Neuronal stem cell (in vitro differentiated cells): ENCODE data around the gene MAML2.

ENCODE experiments used
- DNase-seq: peaks from one replicate; pipeline ENCODE4 v3.0.0-alpha.2; 2013; ENCODE audit warnings: low spot score
- H2AFZ ChIP-seq: one replicate; pipeline ENCODE4 v1.6.1; 2013; ENCODE audit warnings: mild to moderate bottlenecking, low read length, inconsistent platforms
- H2AK5ac ChIP-seq: 2 replicates; pipeline ENCODE4 v1.6.1; 2013; ENCODE audit warnings: low read depth, mild to moderate bottlenecking, inconsistent platforms, low read length, moderate library complexity, mixed read lengths
- H2BK120ac ChIP-seq: 2 replicates; pipeline ENCODE4 v1.6.1; 2013; ENCODE audit warnings: low read depth, mild to moderate bottlenecking, inconsistent platforms, low read length, moderate library complexity, mixed read lengths
- H2BK12ac ChIP-seq: one replicate; pipeline ENCODE4 v1.6.1; 2013; ENCODE audit warnings: low read length, inconsistent platforms
- H2BK15ac ChIP-seq: 2 replicates; pipeline ENCODE4 v1.6.1; 2013; ENCODE audit warnings: mild to moderate bottlenecking, low read length, inconsistent platforms, mixed read lengths
- H2BK5ac ChIP-seq: one replicate; pipeline ENCODE4 v1.6.1; 2013; ENCODE audit warnings: inconsistent platforms, mild to moderate bottlenecking, low read length, moderate library complexity
- H3K14ac ChIP-seq: one replicate; pipeline ENCODE4 v1.6.1; 2013; ENCODE audit warnings: low read length, inconsistent platforms
- H3K18ac ChIP-seq: 2 replicates; pipeline ENCODE4 v1.6.1; 2013; ENCODE audit warnings: low read length, inconsistent platforms
- H3K23ac ChIP-seq: 2 replicates; pipeline ENCODE4 v1.6.1; 2013; ENCODE audit warnings: low read depth, mild to moderate bottlenecking, mixed read lengths, low read length, inconsistent platforms; ENCODE audit not compliant: poor library complexity
- H3K27ac ChIP-seq: replicated peaks from 3 replicates; pipeline ENCODE4 v1.5.1; 2013; ENCODE audit warnings: low read length, inconsistent platforms
- H3K27me3 ChIP-seq, 3 experiments: 2 replicates each; pipeline ENCODE4 v1.6.1; 2013; ENCODE audit warnings: low read length in 3 of 3, mild to moderate bottlenecking in 2 of 3, inconsistent platforms in 1 of 3, low read depth in 1 of 3, mixed read lengths in 1 of 3, moderate library complexity in 1 of 3; ENCODE audit not compliant: control insufficient read depth in 3 of 3, insufficient read depth in 3 of 3
- H3K36me3 ChIP-seq, 2 donors: replicated peaks in 1 of 2; 2 replicates each; pipeline ENCODE4 v1.6.1; 2013; ENCODE audit warnings: low read length in 2 of 2; ENCODE audit not compliant: control insufficient read depth in 2 of 2, insufficient read depth in 2 of 2
- H3K4ac ChIP-seq: 2 replicates; pipeline ENCODE4 v1.6.1; 2013; ENCODE audit warnings: inconsistent platforms, mild to moderate bottlenecking, low read length, moderate library complexity
- H3K4me1 ChIP-seq, 2 donors: 1 replicate in 1 of 2; 2 replicates in 1 of 2; pipeline ENCODE4 v1.6.1; 2013; ENCODE audit warnings: low read length in 2 of 2, low read depth in 1 of 2; ENCODE audit not compliant: control insufficient read depth in 2 of 2, insufficient read depth in 1 of 2
- H3K4me2 ChIP-seq: one replicate; pipeline ENCODE4 v1.6.1; 2013; ENCODE audit warnings: mild to moderate bottlenecking, low read length, inconsistent platforms; ENCODE audit not compliant: insufficient read depth, poor library complexity, severe bottlenecking
- H3K4me3 ChIP-seq, 2 donors: 2 replicates each; pipeline ENCODE4 v1.5.1; 2013; ENCODE audit warnings: low read length in 2 of 2, mild to moderate bottlenecking in 2 of 2, inconsistent platforms in 1 of 2, moderate library complexity in 1 of 2
- H3K79me1 ChIP-seq: one replicate; pipeline ENCODE4 v1.6.1; 2013; ENCODE audit warnings: low read depth, mild to moderate bottlenecking, inconsistent platforms, low read length, moderate library complexity
- H3K9ac ChIP-seq: one replicate; pipeline ENCODE4 v1.6.1; 2013; ENCODE audit warnings: mild to moderate bottlenecking, low read depth, low read length, inconsistent platforms; ENCODE audit not compliant: poor library complexity
- H3K9me3 ChIP-seq, 2 donors: replicated peaks in 1 of 2; 2 replicates each; pipeline versions ENCODE3 to v1.6.1; 2013; ENCODE audit warnings: low read length in 2 of 2, mild to moderate bottlenecking in 2 of 2, inconsistent platforms in 1 of 2, low read depth in 1 of 2, mixed read lengths in 1 of 2, moderate library complexity in 1 of 2; ENCODE audit not compliant: control insufficient read depth in 2 of 2, insufficient read depth in 1 of 2
- H4K8ac ChIP-seq: one replicate; pipeline ENCODE4 v1.6.1; 2013; ENCODE audit warnings: low read depth, mild to moderate bottlenecking, inconsistent platforms, low read length, moderate library complexity
- H4K91ac ChIP-seq: one replicate; pipeline ENCODE4 v1.6.1; 2013; ENCODE audit warnings: low read length, low read depth, mild to moderate bottlenecking, inconsistent platforms; ENCODE audit not compliant: poor library complexity
- WGBS, 2 donors: extraction: QIAGEN DNeasy Blood & Tissue Kit; methylation state at CpG; one replicate each; pipeline ENCODE4 v1.1.7; 2013; ENCODE audit warnings: missing lambda C conversion rate in 2 of 2, mixed read lengths in 1 of 2; ENCODE audit not compliant: insufficient read length in 2 of 2, insufficient replicate concordance in 1 of 2; ENCODE audit errors: extremely low coverage in 2 of 2; 5-methylcytosine and 5-hydroxymethylcytosine counted together

The MAML2 gene

DNA sequence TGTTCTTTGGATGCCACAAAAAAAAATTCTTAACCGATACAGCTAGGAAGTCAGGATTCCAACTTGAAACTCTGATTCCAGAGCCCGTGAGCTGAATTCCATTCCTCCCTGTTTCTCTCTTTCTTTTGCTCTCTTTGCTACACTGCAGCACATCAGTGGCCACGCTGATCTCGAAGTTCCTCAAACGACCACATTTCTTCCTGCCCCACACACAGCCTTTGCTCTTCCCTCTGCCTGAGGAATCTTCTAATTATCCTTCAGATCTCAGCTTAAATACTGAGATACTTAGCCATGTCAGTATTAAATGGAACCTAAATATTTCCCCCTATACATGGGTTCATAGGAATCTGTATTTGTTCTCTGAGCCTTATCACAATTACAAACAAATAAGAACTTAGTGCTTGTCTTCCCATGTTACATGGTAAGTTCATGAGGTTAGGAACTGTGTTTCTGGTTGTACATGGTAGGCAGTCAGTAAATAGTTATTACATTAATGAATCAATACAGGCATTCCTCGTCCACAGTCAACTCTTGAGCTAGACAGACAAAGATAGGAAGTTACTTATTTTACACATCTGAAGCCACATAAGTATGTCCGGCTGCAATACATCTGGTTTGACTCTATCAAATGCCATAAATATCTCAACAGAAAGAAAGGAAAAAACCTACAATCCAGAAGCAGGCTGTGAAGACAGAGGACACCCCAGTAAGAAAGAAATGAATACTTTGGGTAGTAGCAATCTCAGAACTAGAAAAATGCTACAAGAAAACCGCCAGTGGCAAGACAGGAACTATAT is 86.6 kb downstream of the MAML2 start:
- no peak for DNase-seq
- Histone ChIP-seq H3K4ac (no peak overlapping the region), H3K27ac (no peak overlapping the region), H3K79me1 (no peaks in the 10 kb centered on the region), H2BK5ac (no peak overlapping the region), H3K4me3 (no peak overlapping the region), H3K14ac (no peak overlapping the region), H3K4me1 (peaks cover 2 to 16% of the 10 kb centered on the region in 2 donors), H3K9me3 (peaks cover 0 to 10% of the 10 kb centered on the region in 2 donors), H2AFZ (no peak overlapping the region), H3K36me3 (no peaks in the 10 kb centered on the region), H3K23ac (no peak overlapping the region), H3K27me3 (no peaks in the 10 kb centered on the region), H3K18ac (no peak overlapping the region), H3K9ac (no peak overlapping the region), H2BK120ac (no peak overlapping the region), H2BK12ac (no peak overlapping the region), H2AK5ac (no peak overlapping the region), H4K8ac (no peak overlapping the region), H3K4me2 (no peak overlapping the region), H2BK15ac (no peak overlapping the region), H4K91ac (no peak overlapping the region)
- no CpG with 5 or more reads among the region's 8 CpGs for WGBS, 2 donors

DNA sequence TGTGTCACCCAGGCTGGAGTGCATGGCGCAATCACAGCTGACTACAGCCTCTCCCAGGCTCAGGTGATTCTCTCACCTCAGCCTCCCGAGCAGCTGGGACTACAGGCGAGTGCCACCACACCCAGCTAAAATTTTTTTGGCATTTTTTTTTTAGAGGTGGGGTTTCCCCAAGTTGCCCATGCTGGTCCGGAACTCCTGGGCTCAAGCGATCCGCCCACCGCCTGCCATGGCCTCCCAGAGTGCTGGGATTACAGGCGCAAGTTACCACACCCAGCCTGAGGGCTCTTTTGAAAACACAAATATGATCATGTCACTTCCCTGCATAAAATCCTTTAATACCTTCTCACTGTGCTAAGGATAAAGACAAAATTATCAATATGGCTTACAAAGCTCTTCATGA is 88.1 kb downstream of the MAML2 start:
- no peaks in the 10 kb centered on the region for H3K27me3 ChIP-seq
- no peak for DNase-seq
- no peak overlapping the region for H3K9ac ChIP-seq
- H2AFZ ChIP-seq = no peak overlapping the region
- no peak overlapping the region for H3K23ac ChIP-seq
- no peak overlapping the region for H3K27ac ChIP-seq
- no peak overlapping the region for H3K4me2 ChIP-seq
- no peak overlapping the region for H2BK15ac ChIP-seq
- no peak overlapping the region for H2AK5ac ChIP-seq
- H2BK12ac ChIP-seq = no peak overlapping the region
- no peak overlapping the region for H3K4ac ChIP-seq
- H4K8ac ChIP-seq = no peak overlapping the region
- no peak overlapping the region for H3K18ac ChIP-seq
- no peak overlapping the region for H4K91ac ChIP-seq
- H3K9me3 ChIP-seq = peaks cover 0 to 10% of the 10 kb centered on the region in 2 donors
- H3K79me1 ChIP-seq = no peaks in the 10 kb centered on the region
- H3K4me1 ChIP-seq = peaks cover 2 to 16% of the 10 kb centered on the region in 2 donors
- H3K14ac ChIP-seq = no peak overlapping the region
- H2BK5ac ChIP-seq = no peak overlapping the region
- H3K36me3 ChIP-seq = no peaks in the 10 kb centered on the region
- no peak overlapping the region for H2BK120ac ChIP-seq
- H3K4me3 ChIP-seq = no peak overlapping the region
- WGBS, 2 donors = no CpG with 5 or more reads among the region's 8 CpGs

DNA sequence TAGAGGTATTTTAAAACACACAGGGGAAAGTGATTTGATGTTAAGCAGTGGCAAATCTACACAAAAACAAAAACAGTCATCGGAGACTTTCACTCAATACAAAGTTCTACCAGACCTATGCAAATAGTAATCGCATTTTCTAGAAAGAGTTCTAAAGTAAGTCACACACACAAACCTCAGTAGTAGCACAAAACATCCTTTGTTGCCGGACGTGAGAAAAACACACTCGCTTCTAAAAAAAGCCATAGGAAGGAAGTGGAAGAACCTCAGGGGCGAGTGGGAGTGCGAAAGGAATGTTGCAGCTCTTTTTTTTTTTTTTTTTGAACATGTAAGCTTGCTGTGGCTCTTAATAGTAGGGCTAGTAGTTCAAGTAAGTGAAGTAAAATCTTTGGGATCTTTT is 88.9 kb downstream of the MAML2 start:
- Histone ChIP-seq H3K4ac (no peak overlapping the region), H3K23ac (no peak overlapping the region), H3K9me3 (peaks cover 0 to 10% of the 10 kb centered on the region in 2 donors), H3K27ac (no peak overlapping the region), H4K8ac (no peak overlapping the region), H3K4me3 (no peak overlapping the region), H2BK15ac (no peak overlapping the region), H3K36me3 (no peaks in the 10 kb centered on the region), H3K79me1 (no peaks in the 10 kb centered on the region), H2AK5ac (no peak overlapping the region), H2BK12ac (no peak overlapping the region), H3K4me1 (peaks cover 0 to 11% of the 10 kb centered on the region in 2 donors), H2AFZ (peak overlapping the region; percentile 27), H2BK120ac (no peak overlapping the region), H3K4me2 (no peak overlapping the region), H3K9ac (no peak overlapping the region), H3K18ac (no peak overlapping the region), H3K14ac (no peak overlapping the region), H3K27me3 (no peaks in the 10 kb centered on the region), H4K91ac (no peak overlapping the region), H2BK5ac (no peak overlapping the region)
- no peak for DNase-seq
- no CpG with 5 or more reads among the region's 7 CpGs for WGBS, 2 donors

GRCh38 chr11:96246718-96247552 is 96.1 kb downstream of the MAML2 start:
- Histone ChIP-seq H3K14ac (no peak overlapping the region), H2BK5ac (no peak overlapping the region), H3K18ac (no peak overlapping the region), H4K8ac (no peak overlapping the region), H2AK5ac (no peak overlapping the region), H2AFZ (no peak overlapping the region), H3K79me1 (no peaks in the 10 kb centered on the region), H3K27me3 (no peaks in the 10 kb centered on the region), H4K91ac (no peak overlapping the region), H2BK15ac (no peak overlapping the region), H3K9me3 (peaks cover 0 to under 1% of the 10 kb centered on the region in 2 donors), H3K23ac (no peak overlapping the region), H3K4me1 (peaks cover 9 to 24% of the 10 kb centered on the region in 2 donors), H3K36me3 (no peaks in the 10 kb centered on the region), H3K4me3 (no peak overlapping the region), H3K4me2 (no peak overlapping the region), H3K4ac (no peak overlapping the region), H3K27ac (no peak overlapping the region), H3K9ac (no peak overlapping the region), H2BK120ac (no peak overlapping the region), H2BK12ac (no peak overlapping the region)
- WGBS, 2 donors = no CpG with 5 or more reads among the region's 4 CpGs
- DNase-seq = no peak
